HL-60 (cell line): ENCODE data around the gene ZEB1.

Experiments
- DNase-seq, 2 experiments: peaks; one replicate each; pipeline ENCODE4 v3.0.0-alpha.2; 2010 to 2020; ENCODE audit warnings: low read depth in 1 of 2, low spot score in 1 of 2
- H3K27ac ChIP-seq: fragments of 250-450 bp; sonication (Bioruptor Pico); replicated peaks from 2 replicates; pipeline ENCODE4 v1.5.1; 2020; ENCODE audit warnings: mild to moderate bottlenecking, moderate library complexity
- H3K27me3 ChIP-seq: fragments of 250-450 bp; sonication (Bioruptor Pico); 2 replicates; pipeline ENCODE4 v1.5.1; 2021; ENCODE audit warnings: mild to moderate bottlenecking, moderate library complexity; ENCODE audit not compliant: insufficient read depth, poor library complexity, severe bottlenecking
- H3K4me3 ChIP-seq: replicated peaks from 2 replicates; pipeline ENCODE4 v1.5.1; 2011; ENCODE audit warnings: mild to moderate bottlenecking, control low read depth, low read length; ENCODE audit not compliant: insufficient read depth
- GABPA ChIP-seq: IDR thresholded peaks from 2 replicates; pipeline ENCODE4 v1.6.1; 2012; ENCODE audit warnings: low read depth
- POLR2AphosphoS5 ChIP-seq: IDR thresholded peaks from 2 replicates; pipeline ENCODE4 v1.6.1; 2012; ENCODE audit warnings: low read depth
- SPI1 ChIP-seq: IDR thresholded peaks from 2 replicates; pipeline ENCODE4 v1.6.1; 2012; ENCODE audit warnings: low read depth, mild to moderate bottlenecking, borderline replicate concordance
- TF ChIP-seq, protein P1 (sequence below): IDR thresholded peaks from one replicate; pipeline ENCODE4 v1.5.1; 2011; ENCODE audit warnings: low read length, control low read depth, inconsistent platforms; ENCODE audit not compliant: insufficient read depth
- TF ChIP-seq, protein P2 (sequence below): IDR thresholded peaks from 2 replicates; pipeline ENCODE4 v1.6.1; 2012; ENCODE audit warnings: low read depth; ENCODE audit not compliant: insufficient replicate concordance

ZEB1 gene

DNA sequence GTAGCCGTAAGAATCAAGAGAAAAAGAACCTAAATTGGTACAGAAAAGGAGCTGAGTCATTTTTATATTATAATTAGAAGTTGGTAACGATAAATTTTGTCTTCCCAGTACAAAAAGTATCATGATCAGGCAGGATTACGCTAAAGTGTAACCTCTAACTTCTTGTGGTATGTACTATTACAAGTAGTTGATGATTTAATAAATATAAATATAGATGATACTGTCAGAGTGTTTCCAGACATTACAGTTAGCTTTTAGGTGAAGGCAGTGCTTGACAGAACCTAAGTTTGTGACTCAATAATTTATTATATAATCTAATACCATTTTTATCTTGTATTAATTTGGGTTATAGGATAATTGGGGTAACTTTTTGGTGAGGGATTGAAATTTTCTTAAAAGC, 53.4 kb downstream of the ZEB1 start:
- Histone ChIP-seq H3K27me3 (no peaks in the 10 kb centered on the region), H3K4me3 (no peak overlapping the region), H3K27ac (no peak overlapping the region)
- TF ChIP-seq, protein P1, sequence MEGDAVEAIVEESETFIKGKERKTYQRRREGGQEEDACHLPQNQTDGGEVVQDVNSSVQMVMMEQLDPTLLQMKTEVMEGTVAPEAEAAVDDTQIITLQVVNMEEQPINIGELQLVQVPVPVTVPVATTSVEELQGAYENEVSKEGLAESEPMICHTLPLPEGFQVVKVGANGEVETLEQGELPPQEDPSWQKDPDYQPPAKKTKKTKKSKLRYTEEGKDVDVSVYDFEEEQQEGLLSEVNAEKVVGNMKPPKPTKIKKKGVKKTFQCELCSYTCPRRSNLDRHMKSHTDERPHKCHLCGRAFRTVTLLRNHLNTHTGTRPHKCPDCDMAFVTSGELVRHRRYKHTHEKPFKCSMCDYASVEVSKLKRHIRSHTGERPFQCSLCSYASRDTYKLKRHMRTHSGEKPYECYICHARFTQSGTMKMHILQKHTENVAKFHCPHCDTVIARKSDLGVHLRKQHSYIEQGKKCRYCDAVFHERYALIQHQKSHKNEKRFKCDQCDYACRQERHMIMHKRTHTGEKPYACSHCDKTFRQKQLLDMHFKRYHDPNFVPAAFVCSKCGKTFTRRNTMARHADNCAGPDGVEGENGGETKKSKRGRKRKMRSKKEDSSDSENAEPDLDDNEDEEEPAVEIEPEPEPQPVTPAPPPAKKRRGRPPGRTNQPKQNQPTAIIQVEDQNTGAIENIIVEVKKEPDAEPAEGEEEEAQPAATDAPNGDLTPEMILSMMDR = no peak
- TF ChIP-seq SPI1 = no peak
- TF ChIP-seq, protein P2, sequence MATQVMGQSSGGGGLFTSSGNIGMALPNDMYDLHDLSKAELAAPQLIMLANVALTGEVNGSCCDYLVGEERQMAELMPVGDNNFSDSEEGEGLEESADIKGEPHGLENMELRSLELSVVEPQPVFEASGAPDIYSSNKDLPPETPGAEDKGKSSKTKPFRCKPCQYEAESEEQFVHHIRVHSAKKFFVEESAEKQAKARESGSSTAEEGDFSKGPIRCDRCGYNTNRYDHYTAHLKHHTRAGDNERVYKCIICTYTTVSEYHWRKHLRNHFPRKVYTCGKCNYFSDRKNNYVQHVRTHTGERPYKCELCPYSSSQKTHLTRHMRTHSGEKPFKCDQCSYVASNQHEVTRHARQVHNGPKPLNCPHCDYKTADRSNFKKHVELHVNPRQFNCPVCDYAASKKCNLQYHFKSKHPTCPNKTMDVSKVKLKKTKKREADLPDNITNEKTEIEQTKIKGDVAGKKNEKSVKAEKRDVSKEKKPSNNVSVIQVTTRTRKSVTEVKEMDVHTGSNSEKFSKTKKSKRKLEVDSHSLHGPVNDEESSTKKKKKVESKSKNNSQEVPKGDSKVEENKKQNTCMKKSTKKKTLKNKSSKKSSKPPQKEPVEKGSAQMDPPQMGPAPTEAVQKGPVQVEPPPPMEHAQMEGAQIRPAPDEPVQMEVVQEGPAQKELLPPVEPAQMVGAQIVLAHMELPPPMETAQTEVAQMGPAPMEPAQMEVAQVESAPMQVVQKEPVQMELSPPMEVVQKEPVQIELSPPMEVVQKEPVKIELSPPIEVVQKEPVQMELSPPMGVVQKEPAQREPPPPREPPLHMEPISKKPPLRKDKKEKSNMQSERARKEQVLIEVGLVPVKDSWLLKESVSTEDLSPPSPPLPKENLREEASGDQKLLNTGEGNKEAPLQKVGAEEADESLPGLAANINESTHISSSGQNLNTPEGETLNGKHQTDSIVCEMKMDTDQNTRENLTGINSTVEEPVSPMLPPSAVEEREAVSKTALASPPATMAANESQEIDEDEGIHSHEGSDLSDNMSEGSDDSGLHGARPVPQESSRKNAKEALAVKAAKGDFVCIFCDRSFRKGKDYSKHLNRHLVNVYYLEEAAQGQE = no peak
- TF ChIP-seq POLR2AphosphoS5 = no peak
- DNase-seq = no peak

DNA sequence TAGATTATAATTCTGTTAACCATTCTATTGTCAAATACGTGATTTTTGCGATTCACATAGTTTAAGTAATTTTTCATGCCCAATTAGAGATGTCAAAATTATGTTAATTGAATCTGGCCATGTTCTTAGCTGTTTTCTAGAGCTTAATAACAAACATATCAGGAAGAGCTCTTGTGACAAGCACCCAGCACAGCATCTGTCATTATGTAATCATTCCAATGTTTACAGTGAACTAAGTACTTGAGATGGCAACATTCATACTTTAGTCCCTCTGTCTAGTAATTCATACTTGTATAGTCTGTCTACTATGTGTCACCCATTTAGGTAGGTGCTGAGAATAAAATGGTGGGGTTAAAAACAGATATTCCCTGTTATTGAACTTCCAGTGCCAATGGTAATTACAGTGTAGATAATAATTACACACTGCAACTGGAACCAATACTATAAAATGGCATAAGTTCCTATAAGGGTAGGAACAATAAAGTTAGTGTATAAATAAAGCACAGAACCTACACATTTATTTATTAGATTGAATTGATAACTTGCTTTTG, 55.2 kb downstream of the ZEB1 start:
- no peak for DNase-seq
- Histone ChIP-seq H3K27me3 (no peaks in the 10 kb centered on the region), H3K4me3 (no peak overlapping the region), H3K27ac (no peak overlapping the region)
- TF ChIP-seq POLR2AphosphoS5 = no peak
- TF ChIP-seq, protein P1 = no peak
- TF ChIP-seq SPI1 = no peak
- TF ChIP-seq, protein P2 = no peak
- no peak for TF ChIP-seq GABPA

DNA sequence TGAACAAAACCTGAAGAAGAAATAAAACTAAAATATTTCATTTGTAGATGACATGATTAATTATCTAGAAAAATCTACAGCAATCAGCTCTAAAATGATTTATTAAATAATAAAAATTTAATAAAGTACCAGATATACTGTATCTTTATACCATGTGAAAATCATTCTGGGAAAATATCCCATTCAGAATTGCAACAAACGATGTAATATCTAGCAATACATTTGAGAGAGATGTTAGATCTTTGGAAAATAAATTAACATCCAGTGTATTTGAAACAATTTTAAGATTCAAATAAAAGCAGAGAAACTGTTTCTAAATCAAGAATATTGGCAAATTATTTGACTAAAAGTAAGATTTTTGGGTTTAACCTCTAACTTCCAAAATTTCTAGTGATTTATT, 62.2 kb downstream of the ZEB1 start:
- Histone ChIP-seq H3K4me3 (no peak overlapping the region), H3K27ac (no peak overlapping the region), H3K27me3 (no peaks in the 10 kb centered on the region)
- DNase-seq = no peak
- TF ChIP-seq, protein P1 = no peak
- TF ChIP-seq GABPA = no peak
- no peak for TF ChIP-seq POLR2AphosphoS5
- TF ChIP-seq, protein P2 = no peak
